NCI-H1092 treated with DMSO at 0.1 percent for 48 hours (cell line): ENCODE results near the gene ARL13B.
"Not testable (repeated sequence)": the region's sequence is repeated elsewhere in the genome, so short reads cannot be mapped to it uniquely, and the experiment has no call there.

Experiments used
- DNase-seq: peaks from one replicate; lab custom pipeline; 2025; lab: John Stamatoyannopoulos, UW

Gene ARL13B

GRCh38 chr3:93979850-93980676 is at the start of gene ARL13B:
TSS of gene ARL13B (plus strand) at chr3:93980155. CDS start at chr3:93980424, 269 bp downstream.
- DNase-seq = peak; percentile 98

DNA sequence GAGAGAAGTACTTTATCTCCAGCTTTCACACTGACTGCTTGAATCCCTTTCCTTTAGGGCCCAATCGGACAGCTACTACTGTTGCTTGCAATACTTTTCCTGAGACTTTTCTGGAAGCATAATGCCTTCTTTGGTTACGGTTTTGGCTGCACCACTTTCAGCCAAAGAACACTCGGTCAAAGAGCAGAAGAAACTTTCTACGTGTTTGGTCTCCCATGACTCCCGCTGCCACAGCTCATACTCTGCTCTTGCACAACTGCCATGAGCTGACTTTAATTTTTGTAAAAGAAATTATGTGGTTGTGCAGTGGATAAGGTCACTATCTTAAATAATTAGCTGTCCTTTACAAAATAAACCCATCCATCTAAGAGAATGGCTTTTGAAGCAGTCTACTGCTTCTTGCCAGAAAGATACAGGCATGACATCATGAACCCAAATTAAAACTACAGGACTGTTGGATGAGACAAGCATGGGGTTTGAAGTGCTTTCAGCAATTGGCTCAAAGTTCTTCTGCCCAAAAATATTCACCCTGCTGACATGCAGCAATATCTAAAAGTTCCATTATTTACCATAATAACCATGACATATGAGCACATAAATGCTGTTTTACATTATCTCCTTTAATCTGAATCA is 48.2 kb upstream of the ARL13B start:
- no peak for DNase-seq

DNA sequence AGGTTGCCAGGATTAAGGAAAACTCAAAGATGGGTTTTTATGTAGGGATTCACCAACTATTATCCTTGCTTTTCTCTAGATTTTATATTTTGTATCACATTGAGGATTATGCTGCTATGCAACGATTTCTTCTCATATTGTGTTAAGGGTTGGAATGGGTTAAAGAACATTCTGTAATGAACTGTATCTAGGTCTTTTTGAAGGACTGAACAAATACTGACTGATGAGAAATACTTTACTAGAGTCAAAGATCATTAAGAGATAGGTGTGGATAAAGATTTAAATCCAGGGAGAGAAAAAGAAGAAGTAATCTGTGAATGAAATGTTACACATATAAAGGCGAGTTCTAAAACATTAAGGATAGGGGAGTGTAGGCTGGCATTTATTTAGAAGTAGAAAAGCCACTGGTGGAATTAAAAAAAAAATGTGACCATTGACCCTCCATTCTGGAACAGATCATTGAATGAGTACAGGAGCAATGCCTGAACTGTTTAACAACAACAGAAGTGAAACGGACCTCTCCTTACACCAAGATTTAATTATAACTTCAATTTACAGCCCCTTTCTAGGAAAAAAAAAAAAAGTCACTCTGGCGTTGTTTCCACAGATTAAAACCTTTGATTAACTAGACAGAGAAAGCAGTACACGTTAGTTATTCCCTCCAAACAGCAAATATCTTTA is 45.4 kb upstream of the ARL13B start:
- no peak for DNase-seq

- DNase-seq = no peak
These were observed 43.4 kb upstream of the ARL13B start for GRCh38 chr3:93936549-93936948.

DNA sequence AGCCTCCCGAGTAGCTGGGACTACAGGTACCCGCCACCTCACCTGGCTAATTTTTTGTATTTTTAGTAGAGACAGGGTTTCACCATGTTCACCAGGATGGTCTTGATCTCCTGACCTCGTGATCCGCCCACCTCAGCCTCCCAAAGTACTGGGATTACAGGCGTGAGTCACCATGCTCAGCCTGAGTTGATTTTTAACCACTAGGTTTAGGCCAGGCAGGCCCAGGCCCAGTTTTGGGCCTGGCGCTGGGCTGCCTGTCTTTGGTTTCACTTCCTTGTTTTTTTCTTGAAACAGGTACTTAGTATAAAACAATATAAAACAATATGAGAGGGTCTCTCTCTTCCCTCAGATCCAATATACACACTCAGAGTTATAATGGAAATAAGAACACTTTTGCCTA is 42.5 kb upstream of the ARL13B start:
- DNase-seq = not testable (repeated sequence)

DNA sequence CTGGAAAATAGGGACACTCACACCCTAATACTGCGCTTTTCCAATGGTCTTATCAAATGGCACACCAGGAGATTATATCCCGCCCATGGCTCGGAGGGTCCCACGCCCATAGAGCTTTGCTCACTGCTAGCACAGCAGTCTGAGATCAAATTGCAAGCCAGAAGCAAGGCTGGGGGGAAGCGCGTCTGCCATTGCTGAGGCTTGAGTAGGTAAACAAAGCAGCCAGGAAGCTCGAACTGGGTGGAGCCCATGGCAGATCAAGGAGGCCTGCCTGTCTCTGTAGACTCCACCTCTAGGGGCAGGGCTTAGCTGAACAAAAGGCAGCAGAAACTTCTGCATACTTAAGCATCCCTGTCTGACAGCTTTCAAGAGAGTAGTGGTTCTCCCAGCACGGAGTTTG is 30.0 kb upstream of the ARL13B start:
- DNase-seq = not testable (repeated sequence)

DNA sequence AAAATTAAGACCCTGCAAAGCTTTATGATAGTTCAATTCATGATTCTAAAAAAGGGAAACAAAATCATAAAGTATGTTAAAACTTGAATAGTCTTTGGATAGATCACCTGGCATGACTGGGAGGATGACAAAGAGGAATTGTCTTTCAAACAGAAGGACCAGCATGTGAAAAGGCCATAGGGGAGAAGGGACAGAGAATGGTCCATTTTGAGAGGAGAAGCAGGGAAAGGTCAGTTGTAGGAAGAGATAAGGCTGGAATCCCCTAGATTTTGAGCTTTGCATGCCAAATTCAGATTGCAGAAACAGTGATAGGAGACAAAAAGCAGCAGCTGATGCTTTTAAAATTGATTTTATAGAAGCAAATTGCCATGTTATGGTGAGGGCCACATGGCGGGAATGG is 18.9 kb upstream of the ARL13B start:
- no peak for DNase-seq

GRCh38 chr3:93961489-93961888 is 18.5 kb upstream of the ARL13B start:
- no peak for DNase-seq

GRCh38 chr3:93962798-93963197 is 17.2 kb upstream of the ARL13B start:
- DNase-seq = no peak

- not testable (repeated sequence) for DNase-seq
These were observed 14.8 kb upstream of the ARL13B start for GRCh38 chr3:93965106-93965505.

- no peak for DNase-seq
These were observed 10.5 kb upstream of the ARL13B start for GRCh38 chr3:93969443-93969842.

DNA sequence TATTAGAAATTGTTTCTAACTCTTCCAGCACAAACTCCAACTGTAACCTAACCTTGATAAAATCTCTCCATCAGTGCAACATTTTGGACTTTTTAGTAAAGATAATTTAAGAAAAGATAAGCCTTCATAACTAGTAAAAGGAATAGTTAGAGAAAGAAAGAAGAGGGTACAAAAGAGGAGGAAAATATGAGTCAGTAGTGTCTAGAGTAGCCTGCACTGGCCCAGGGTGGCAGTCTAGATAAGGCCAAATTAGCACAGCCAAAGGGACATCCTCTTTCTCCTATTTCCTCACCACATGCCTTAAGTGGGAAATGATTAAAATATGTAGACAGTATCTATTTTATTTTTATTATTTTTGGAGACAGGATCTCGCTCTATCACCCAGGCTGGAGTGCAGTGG is 10.0 kb upstream of the ARL13B start:
- no peak for DNase-seq

DNA sequence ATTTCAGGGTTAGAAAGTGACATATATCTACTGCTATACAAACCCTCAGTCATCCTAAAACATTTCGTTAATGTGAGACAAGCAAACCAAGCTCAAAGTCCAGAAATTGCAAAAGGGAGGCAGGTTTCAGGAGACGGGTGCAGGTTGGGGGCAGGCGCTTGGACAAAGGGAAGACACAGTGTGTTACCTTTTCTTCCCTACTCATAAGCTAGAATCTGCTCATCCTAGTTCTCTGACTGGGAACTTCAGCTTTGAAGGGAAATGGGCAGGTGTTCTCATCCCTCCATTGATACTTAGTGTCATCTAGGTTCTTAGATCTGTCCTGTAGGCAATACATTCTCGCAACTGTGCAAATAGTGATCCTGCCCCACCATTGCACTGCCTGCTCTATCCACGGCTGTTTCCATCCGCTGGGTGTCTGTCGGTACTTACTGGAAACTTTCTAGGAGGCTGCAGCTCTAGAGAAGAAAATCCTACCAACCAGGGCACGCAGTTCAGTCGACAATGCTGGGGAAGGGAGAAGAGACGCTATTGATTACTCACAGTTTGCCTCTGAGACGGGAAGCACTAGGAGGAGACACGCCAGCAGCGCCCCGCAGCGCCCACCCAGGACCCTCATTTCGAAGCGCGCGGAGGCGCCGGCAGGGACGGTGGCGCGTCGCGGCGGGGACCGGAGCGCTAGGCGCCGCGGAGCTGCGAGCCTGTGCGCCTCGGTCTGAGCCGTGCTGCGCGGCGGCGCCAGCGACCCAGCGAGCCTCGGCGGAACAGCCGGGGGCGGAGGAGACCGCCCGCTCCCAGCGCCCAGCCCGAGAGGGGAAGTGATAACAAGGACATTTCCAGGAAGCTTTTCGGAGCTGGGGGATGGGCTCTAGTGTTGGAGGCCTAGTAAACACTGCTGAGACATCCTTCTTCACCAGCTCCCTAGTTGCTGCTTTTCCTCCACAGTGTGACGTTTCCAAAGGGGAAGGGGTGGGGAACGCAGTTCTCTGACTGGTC is 6.5 kb upstream of the ARL13B start, which contains the start of gene PROS1:
PROS1 (minus strand) TSS at position 766 of the 996 bp plus-strand sequence; CDS start at position 619, 147 bp downstream.
- DNase-seq = peak; percentile 48

GRCh38 chr3:93981649-93982048 is 1.7 kb downstream of the ARL13B start:
- no peak for DNase-seq

- DNase-seq = no peak
These were observed 3.5 kb downstream of the ARL13B start for GRCh38 chr3:93983408-93983807.

DNA sequence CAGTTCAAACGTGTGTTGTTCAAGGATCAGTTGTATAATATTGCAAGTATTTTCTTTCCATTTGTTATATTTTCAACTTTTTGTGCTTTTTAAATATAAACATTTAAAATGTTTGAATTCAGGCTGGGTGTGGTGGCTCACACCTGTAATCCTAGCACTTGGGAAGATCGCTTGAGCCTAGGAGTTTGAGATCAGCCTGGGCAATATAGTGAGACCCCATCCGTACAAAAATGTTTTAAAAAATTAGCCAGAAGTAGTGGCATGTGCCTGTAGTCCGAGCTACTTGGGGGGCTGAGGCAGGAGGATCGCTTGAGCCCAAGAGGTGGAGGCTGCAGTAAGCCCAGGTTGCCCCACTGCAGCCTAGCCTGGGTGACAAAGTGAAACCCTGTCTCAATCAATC is 4.7 kb downstream of the ARL13B start:
- DNase-seq = no peak

DNA sequence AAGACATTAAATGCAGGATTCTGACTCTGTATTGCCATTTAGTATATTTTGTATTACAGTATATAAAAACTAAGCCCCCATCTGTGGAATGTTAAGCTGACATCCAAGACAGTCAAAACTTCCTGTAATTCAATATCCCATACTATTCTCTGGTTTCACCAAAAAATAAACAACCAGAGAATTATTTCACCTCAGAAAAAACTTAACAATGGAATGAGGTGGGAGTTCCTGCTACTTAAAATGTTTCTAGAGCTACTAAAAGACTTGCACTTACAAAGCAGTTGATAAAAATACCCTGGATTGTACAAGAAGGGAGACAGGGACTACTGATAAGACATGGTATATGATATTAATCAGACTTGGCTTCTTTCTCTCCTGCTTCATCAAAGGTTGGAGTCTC is 8.3 kb downstream of the ARL13B start:
- no peak for DNase-seq

DNA sequence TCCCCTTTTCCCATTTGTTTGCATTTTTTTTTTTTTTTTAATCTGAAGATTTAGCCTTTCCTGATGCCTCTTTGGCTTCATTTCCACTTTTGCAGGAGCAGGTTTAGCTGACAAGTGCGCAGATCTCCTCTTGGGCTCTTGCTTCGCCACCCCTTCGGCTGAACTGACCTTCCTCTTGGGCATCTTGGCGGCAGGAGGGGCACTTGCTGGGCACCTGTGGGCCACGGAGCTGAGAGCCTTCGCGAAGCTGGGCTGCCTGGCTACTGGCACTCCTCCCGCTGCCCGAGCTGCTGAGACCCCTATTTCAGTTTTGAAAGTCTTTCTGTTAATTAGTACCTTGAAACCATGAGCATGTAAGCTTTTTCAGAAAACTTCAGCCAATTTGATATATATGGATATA is 8.8 kb downstream of the ARL13B start:
- no peak for DNase-seq

DNA sequence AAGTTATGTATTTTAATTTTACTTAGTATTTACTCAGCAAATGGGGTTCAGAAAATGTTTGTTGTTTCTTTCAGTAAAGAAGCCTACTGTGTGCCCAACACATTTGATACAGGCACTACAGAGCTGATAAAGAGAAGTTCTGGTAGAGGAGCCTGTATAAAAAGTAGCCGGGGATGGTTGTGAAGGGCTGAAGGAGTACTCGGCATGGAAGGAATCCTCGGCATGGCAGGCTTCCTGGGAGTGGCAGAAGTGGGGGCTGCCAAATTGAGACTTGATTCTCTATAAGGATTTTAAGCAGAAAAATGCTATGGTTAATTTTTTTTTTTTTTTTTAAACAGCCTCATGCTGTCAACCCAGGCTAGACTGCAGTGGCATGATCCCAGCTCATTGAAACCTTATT is 9.3 kb downstream of the ARL13B start:
- no peak for DNase-seq

DNA sequence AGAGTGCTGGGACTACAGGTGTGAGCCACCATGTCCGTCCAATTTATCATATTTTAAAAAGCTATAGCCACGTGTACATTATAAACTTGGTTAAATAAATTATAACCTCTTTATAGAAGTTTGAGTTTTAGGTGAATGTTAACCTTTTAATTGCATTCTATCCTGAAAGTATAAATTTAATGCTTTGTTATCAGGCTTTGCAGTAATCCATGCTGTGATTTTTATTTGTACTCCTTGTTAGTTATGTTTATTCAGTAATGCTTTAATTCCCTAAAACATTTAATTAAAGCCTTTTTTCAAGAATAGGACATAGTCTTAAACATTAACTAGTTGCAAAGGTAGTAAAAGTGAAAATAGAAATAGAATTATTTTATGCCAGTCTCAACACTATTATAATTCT is 11.7 kb downstream of the ARL13B start:
- DNase-seq = no peak

- DNase-seq = no peak
These were observed 12.3 kb downstream of the ARL13B start for GRCh38 chr3:93992207-93992606.

DNA sequence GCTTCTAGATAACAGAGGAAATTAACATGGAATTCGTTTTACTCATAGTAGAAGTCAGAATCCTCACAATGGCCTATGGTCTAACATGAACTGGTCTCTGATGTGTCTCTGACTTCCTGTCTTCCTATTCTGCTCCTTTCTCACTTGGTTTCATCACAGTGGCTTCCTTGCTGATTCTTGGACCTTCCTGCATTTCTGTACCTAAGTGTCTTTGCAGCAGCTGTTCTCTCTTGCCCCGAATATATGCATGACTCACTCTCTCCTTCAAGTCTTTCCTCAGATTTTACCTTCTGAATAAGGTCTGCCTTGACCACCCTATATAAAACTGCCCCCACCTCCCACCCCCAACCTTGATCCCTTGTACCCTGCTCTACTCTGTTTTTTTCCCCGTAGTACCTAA is 14.1 kb downstream of the ARL13B start:
- no peak for DNase-seq
